ENCODE results near the gene BMP6.

- TF ChIP-seq SREBF2 (IDR thresholded peaks at IDR 0.05; ENCODE audit: low read length) (no peak), YY1 (IDR thresholded peaks at IDR 0.05; ENCODE audit: low read depth, low read length) (no peak), CTCF (IDR thresholded peaks at IDR 0.05 in 2 of 3, conservative IDR thresholded peaks at IDR 0.05 in 1 of 3; ENCODE audit: control insufficient read depth in 2 of 3, extremely low read depth in 1 of 3, insufficient read depth in 1 of 3, low read depth in 3 of 3, low read length in 3 of 3) (no peak), CHD2 (IDR thresholded peaks at IDR 0.05; ENCODE audit: borderline replicate concordance, low read depth, low read length) (no peak)
These were observed 3.1 kb downstream of the BMP6 start for GRCh38 chr6:7728855-7729590.
